ENCODE data around the gene MRPL48. TPM values are rescaled to one million over a fixed set of nuclear protein-coding genes. Genes with fewer than 3 reads are reported as not detected.

MRPL48 gene
- total RNA-seq, 1 experiment from 2014 or later, result 44.5 TPM

- no peak overlapping the region for H3K27ac Mint-ChIP-seq (ENCODE audit: unreplicated experiment)
- DNase-seq, result no peak
- CTCF ChIA-PET, result no interaction called here
- H3K36me3 Mint-ChIP-seq (ENCODE audit: insufficient read depth, unreplicated experiment), result peaks cover 15% of the 10 kb centered on the region
- no peak for TF ChIP-seq CTCF (IDR thresholded peaks at IDR 0.05; ENCODE audit: unreplicated experiment)
- no TSS peak for BruUV-seq (replicated peaks)
- H3K4me3 Mint-ChIP-seq (ENCODE audit: low read depth, unreplicated experiment), result no peak overlapping the region
- intact Hi-C loops (cut with micrococcal nuclease; ENCODE audit: unreplicated experiment), result no loop called here
- no peaks in the 10 kb centered on the region for H3K9me3 Mint-ChIP-seq (ENCODE audit: low read depth, unreplicated experiment)
- no peaks in the 10 kb centered on the region for H3K4me1 Mint-ChIP-seq (ENCODE audit: low read depth, unreplicated experiment)
- H3K27me3 Mint-ChIP-seq (ENCODE audit: unreplicated experiment), result no peaks in the 10 kb centered on the region
Observed at GRCh38 chr11:73914284-73914683, 126.6 kb downstream of the MRPL48 start.

Other genes with a start within 250 kb of the MRPL48 start
- 30.4 and 30.8 TPM in 2 replicates for gene FAM168A, start 189.8 kb upstream of the MRPL48 start, total RNA-seq (2022)
- gene PLEKHB1, start 141.3 kb upstream of the MRPL48 start, total RNA-seq (2022), result 106 and 127 TPM in 2 replicates
- 92.3 and 99.5 TPM in 2 replicates for gene RAB6A, start 26.8 kb upstream of the MRPL48 start, total RNA-seq (2022)
- 82.5 and 93.0 TPM in 2 replicates for gene COA4, start 89.0 kb downstream of the MRPL48 start, total RNA-seq (2022)
- gene PAAF1, start 89.1 kb downstream of the MRPL48 start, total RNA-seq (2022), result 23.0 and 24.4 TPM in 2 replicates
- gene DNAJB13, start 163.2 kb downstream of the MRPL48 start, total RNA-seq (2022), result 0.50 and 1.1 TPM in 2 replicates
- 14.7 and 16.6 TPM in 2 replicates for gene UCP2, start 195.0 kb downstream of the MRPL48 start, total RNA-seq (2022)
- 1.9 and 3.4 TPM in 2 replicates for gene UCP3, start 221.2 kb downstream of the MRPL48 start, total RNA-seq (2022)